ENCODE results near the gene SMPD3. TPM values are rescaled to one million over a fixed set of nuclear protein-coding genes. Genes with fewer than 3 reads are reported as not detected.

The SMPD3 gene
- total RNA-seq, 4 donors from 2014 or later = 0.33 to 2.4 (median 1.3) TPM

DNA sequence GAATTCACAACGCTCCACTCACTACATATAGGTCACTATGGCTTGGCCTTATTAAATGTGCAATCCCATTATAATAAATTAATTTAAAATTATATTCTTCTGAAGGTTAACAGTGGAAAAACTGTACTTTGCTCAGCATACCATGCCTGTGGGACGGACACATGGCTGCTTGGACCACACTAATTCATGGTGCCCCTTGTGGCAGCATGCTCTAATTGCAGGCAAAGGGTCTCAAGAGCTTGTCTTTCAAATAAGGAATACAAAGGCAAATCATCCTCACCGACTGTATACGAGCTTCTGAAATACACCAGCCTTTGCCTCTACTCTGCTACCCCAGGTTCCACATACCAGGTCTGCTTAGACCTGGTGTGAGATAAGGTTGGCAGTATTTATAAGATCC is 11.7 kb downstream of the SMPD3 start:
- DNase-seq = no peak
- TF ChIP-seq, protein P1, sequence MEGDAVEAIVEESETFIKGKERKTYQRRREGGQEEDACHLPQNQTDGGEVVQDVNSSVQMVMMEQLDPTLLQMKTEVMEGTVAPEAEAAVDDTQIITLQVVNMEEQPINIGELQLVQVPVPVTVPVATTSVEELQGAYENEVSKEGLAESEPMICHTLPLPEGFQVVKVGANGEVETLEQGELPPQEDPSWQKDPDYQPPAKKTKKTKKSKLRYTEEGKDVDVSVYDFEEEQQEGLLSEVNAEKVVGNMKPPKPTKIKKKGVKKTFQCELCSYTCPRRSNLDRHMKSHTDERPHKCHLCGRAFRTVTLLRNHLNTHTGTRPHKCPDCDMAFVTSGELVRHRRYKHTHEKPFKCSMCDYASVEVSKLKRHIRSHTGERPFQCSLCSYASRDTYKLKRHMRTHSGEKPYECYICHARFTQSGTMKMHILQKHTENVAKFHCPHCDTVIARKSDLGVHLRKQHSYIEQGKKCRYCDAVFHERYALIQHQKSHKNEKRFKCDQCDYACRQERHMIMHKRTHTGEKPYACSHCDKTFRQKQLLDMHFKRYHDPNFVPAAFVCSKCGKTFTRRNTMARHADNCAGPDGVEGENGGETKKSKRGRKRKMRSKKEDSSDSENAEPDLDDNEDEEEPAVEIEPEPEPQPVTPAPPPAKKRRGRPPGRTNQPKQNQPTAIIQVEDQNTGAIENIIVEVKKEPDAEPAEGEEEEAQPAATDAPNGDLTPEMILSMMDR (IDR thresholded peaks at IDR 0.05) = no peak
- Histone ChIP-seq H3K4me3 (replicated peaks in 1 of 3) (no peak overlapping the region), H3K36me3 (no peaks in the 10 kb centered on the region), H3K27me3 (no peaks in the 10 kb centered on the region), H3K27ac (no peak overlapping the region), H3K4me1 (no peaks in the 10 kb centered on the region), H3K9me3 (no peaks in the 10 kb centered on the region)
- WGBS, 2 donors = 87 to 90% methylated on average over 4 of the region's 4 CpGs
- intact Hi-C loops (cut with DNase I) = no loop called here

DNA sequence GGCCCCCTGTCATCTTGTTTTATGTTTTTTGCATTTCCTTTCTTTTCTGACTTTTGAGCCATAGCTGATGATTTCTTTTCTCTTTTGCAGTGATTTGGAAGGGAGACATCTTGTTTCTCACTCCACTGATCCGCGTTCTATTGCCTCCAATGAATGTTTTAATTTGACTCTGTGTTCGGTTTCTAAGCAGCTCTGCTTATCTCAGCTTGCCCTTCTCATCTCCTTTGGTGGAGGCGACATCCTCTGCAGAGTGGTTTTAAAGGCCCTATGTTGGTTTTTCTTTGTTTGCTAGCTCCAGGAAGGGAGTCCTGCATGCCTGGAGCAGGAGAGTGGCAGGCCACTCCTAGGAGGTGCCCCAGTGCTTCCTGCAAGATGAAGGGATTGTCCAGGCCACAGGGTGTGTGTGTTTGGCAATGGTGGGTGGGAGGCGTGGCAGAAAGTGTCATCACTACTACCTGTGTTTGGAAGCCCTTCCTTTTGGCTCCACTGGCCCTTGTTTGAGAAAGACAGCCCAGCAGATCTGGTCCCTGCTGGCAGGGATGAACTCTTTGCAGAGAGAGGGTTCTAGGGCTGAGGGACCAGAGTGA is 13.6 kb downstream of the SMPD3 start:
- H3K9me3 ChIP-seq = no peaks in the 10 kb centered on the region
- no peak for DNase-seq
- H3K27me3 ChIP-seq = no peaks in the 10 kb centered on the region
- H3K36me3 ChIP-seq = no peaks in the 10 kb centered on the region
- intact Hi-C loops (cut with DNase I) = no loop called here
- no peaks in the 10 kb centered on the region for H3K4me1 ChIP-seq
- no peak for TF ChIP-seq POLR2A (IDR thresholded peaks at IDR 0.05)
- H3K27ac ChIP-seq = no peak overlapping the region
- H3K4me3 ChIP-seq (replicated peaks in 1 of 3) = no peak overlapping the region
- WGBS, 2 donors = 54 to 65% methylated on average over 5 of the region's 5 CpGs

DNA sequence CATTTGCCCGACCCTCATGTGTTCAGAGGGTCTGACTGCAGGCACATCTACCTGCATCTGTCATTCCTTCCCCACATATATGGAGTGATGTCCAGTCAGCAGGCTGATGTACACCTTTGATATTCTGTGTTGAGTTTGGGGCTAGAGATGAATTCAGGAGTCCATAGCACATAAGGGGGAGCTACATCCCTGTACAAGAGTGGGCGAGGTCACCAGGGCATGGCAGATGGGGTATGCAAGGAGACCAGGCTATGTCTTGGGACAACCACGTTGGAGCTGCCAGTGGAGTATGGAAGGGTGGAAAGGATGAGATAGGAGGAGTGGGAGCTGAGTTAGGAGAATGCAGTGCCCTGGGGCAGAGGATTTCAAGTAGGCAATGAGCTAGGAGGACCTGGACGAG is 15.0 kb downstream of the SMPD3 start:
- no peaks in the 10 kb centered on the region for H3K9me3 ChIP-seq
- 88 to 90% methylated on average over 4 of the region's 4 CpGs for WGBS, 2 donors
- no peak for DNase-seq
- H3K36me3 ChIP-seq = no peaks in the 10 kb centered on the region
- H3K4me1 ChIP-seq = no peaks in the 10 kb centered on the region
- no peaks in the 10 kb centered on the region for H3K27me3 ChIP-seq
- no peak overlapping the region for H3K27ac ChIP-seq
- no peak overlapping the region for H3K4me3 ChIP-seq (replicated peaks in 1 of 3)
- intact Hi-C loops (cut with DNase I) = no loop called here
- TF ChIP-seq, protein P1 (IDR thresholded peaks at IDR 0.05) = no peak
- TF ChIP-seq POLR2A (IDR thresholded peaks at IDR 0.05) = no peak

DNA sequence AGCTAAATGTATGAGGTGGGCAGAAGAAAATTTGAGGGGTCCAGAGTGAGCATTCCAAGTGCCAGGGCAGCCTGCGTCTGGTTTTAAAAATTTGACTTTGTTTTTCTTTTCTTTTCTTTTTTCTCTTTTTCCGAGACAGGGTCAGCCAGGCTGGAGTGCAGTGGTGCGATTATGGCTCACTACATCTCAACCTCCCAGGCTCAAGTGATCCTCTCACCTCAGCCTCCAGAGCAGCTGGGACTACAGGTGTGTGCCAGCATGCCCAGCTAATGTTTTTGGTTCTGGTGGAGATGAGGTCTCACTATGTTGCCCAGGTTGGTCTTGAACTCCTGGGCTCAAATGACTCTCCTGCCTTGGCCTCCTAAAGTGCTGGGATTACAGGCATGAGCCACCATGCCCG is 15.6 kb downstream of the SMPD3 start:
- TF ChIP-seq, protein P1 (IDR thresholded peaks at IDR 0.05) = no peak
- no peak for TF ChIP-seq POLR2A (IDR thresholded peaks at IDR 0.05)
- DNase-seq = no peak
- Histone ChIP-seq H3K9me3 (no peaks in the 10 kb centered on the region), H3K4me1 (no peaks in the 10 kb centered on the region), H3K36me3 (no peaks in the 10 kb centered on the region), H3K27ac (no peak overlapping the region), H3K4me3 (replicated peaks in 1 of 3) (no peak overlapping the region), H3K27me3 (no peaks in the 10 kb centered on the region)
- 87 to 89% methylated on average over 4 of the region's 4 CpGs for WGBS, 2 donors
- intact Hi-C loops (cut with DNase I) = no loop called here

DNA sequence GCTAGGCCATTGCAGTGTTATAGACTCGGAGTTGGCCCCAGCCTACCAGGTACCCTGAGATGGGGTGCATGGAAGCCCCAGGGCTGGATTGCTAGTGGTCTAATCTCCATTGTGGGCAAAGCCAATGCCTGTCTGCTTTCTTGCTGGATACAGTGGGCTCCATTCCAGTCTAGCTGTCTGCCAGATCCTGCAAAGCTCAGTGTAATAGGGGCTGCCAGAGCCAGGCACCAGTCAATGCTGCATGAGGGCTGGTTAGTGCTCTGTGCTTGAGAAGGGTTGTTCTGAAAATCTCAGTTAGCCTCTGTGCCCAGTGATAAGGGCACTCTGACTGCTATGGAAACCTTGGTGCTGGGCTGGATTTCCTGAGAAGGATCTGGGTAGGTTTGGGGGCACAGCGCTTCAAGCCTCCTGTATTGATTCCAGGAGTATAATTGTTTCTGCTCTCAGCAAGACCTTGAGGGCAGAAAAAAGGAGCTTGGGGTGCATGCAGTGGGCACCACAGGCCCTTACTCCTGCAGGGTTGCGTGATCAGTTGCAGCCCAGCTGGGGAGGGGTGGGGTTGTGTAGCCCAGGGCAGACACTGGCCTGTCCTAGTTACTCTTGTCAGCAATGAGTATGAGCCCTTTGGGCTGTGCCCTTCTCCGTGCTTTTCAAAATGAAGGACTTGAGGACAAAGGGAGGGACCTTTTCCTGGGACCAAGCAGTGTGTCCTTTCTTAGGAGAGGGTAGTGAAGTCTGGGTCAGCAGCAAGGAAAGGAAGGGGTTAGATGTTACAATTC is 19.0 kb downstream of the SMPD3 start:
- no peak for DNase-seq
- H3K9me3 ChIP-seq = no peaks in the 10 kb centered on the region
- no peak overlapping the region for H3K27ac ChIP-seq
- no peaks in the 10 kb centered on the region for H3K27me3 ChIP-seq
- 75 to 83% methylated on average over 4 of the region's 4 CpGs for WGBS, 2 donors
- intact Hi-C loops (cut with DNase I) = no loop called here
- TF ChIP-seq POLR2A (IDR thresholded peaks at IDR 0.05) = no peak
- TF ChIP-seq, protein P1 (IDR thresholded peaks at IDR 0.05) = no peak
- no peak overlapping the region for H3K4me3 ChIP-seq (replicated peaks in 1 of 3)
- no peaks in the 10 kb centered on the region for H3K36me3 ChIP-seq
- no peaks in the 10 kb centered on the region for H3K4me1 ChIP-seq
